ENCODE data around the gene C20orf173.

Gene C20orf173

DNA sequence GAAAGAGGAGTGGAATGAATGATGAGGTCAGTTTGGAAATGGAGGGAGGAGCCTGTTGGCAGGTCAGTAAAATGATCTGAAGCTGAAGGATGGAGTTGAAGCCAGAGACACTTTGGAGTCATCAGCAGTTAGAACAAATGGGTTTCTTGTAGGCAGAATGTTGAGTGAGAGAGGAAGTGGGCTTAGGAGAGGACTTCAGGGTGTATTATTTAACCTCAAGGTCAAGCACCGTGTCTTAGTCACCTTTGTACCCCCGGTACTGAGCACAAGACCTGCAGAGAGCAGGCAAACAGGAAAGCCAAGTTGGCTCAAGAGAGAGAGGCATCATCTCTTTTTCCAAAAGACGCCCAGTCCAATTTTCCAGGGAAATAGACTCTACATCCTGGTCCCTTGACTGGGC is 23.3 kb downstream of the C20orf173 start:
- no peak for DNase-seq

DNA sequence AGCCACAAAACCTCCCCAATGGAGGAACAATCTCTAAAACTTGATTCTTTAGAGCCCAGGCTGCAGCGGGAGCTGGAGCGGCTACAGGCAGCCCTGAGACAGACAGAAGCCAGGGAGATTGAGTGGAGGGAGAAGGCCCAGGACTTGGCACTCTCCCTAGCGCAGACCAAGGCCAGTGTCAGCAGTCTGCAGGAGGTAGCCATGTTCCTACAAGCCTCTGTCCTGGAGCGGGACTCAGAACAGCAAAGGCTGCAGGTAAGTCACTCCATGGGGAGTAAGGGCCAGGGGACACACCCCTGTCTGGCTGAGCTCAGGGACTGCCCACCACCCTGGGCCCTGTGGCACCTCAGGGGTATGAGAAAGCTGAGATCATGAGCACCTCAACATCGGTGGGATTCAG is 24.7 kb downstream of the C20orf173 start:
- no peak for DNase-seq

DNA sequence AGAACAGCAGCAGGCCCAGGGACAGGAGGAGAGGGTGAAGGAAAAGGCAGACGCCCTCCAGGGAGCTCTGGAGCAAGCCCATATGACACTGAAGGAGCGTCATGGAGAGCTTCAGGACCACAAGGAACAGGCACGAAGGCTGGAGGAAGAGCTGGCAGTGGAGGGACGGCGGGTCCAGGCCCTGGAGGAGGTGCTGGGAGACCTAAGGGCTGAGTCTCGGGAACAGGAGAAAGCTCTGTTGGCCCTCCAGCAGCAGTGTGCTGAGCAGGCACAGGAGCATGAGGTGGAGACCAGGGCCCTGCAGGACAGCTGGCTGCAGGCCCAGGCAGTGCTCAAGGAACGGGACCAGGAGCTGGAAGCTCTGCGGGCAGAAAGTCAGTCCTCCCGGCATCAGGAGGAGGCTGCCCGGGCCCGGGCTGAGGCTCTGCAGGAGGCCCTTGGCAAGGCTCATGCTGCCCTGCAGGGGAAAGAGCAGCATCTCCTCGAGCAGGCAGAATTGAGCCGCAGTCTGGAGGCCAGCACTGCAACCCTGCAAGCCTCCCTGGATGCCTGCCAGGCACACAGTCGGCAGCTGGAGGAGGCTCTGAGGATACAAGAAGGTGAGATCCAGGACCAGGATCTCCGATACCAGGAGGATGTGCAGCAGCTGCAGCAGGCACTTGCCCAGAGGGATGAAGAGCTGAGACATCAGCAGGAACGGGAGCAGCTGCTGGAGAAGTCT is 25.5 kb downstream of the C20orf173 start:
- no peak for DNase-seq

DNA sequence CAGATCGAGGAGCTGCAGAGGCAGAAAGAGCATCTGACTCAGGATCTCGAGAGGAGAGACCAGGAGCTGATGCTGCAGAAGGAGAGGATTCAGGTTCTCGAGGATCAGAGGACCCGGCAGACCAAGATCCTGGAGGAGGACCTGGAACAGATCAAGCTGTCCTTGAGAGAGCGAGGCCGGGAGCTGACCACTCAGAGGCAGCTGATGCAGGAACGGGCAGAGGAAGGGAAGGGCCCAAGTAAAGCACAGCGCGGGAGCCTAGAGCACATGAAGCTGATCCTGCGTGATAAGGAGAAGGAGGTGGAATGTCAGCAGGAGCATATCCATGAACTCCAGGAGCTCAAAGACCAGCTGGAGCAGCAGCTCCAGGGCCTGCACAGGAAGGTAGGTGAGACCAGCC is 26.2 kb downstream of the C20orf173 start:
- no peak for DNase-seq

DNA sequence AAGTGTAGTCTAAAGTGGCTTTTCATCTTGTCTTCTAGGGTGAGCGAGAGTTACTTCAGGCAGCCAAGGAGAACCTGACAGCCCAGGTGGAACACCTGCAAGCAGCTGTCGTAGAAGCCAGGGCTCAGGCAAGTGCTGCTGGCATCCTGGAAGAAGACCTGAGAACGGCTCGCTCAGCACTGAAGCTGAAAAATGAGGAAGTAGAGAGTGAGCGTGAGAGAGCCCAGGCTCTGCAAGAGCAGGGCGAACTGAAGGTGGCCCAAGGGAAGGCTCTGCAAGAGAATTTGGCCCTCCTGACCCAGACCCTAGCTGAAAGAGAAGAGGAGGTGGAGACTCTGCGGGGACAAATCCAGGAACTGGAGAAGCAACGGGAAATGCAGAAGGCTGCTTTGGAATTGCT is 27.1 kb downstream of the C20orf173 start:
- DNase-seq = no peak

DNA sequence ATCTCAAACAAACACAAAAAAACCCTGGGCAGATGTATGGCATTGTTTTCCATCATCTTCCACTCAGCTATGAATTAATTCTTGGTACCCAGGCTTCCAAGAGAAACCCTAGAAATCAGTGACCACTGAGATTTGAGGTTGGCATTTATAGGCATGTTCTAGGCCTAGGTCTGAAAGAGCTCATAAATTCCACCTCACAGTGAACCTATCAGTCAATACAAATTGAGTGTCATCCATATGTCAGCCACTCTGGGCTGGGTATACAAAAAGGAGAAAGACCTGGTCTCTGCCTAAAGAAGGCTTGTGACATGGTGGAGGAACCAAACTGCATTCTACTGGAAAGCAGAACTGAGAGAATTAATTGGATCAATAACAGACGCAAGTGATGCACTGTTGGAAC is 30.2 kb downstream of the C20orf173 start:
- no peak for DNase-seq

DNA sequence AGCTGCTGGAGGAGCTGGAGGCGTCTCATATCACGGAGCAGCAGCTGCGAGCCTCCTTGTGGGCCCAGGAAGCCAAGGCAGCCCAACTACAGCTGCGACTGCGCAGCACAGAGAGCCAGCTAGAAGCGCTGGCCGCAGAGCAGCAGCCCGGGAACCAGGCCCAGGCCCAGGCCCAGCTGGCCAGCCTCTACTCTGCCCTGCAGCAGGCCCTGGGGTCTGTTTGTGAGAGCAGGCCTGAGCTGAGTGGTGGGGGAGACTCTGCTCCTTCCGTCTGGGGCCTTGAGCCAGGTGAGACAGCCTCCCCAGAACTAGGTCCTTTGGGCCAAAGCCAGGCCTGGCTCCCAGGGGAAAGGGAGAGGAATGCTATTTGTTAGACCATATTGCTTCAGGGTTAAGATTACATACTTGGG is 31.7 kb downstream of the C20orf173 start:
- no peak for DNase-seq

DNA sequence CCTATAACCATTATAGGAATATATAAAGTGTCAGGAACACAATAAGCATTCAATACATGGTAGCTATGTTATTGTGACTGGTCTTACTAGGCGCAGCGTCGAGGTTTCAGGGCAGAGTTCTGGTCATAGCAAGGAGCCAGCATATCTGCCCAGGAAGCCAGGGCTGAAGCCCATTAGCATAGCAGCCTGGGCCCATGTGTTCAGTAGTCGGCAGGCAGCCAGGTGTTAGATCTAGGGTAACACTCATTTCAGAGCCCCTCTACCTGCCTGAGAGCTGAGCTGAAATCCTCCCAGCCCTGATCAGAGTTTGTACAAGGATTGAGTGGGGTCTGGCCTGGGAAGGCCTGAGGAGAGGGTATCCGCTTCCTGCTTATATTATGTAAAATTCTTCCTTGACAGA is 32.1 kb downstream of the C20orf173 start:
- DNase-seq = no peak

DNA sequence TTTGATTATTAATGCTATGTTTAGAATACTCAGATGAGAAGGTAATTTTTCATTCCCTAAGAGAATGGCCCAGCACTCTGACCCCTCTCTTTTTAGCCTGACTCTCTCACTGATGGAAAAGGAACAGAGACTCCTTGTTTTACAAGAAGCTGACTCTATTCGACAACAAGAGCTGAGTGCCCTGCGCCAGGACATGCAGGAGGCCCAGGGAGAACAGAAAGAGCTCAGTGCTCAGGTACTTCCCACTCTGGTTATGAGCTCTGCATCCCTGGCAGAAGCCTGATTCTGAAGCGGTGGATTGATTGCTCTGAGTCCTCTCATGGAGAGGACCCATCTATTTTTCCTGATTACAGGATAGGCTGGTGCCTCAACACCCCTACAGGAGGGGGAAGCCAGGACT is 33.0 kb downstream of the C20orf173 start:
- no peak for DNase-seq

DNA sequence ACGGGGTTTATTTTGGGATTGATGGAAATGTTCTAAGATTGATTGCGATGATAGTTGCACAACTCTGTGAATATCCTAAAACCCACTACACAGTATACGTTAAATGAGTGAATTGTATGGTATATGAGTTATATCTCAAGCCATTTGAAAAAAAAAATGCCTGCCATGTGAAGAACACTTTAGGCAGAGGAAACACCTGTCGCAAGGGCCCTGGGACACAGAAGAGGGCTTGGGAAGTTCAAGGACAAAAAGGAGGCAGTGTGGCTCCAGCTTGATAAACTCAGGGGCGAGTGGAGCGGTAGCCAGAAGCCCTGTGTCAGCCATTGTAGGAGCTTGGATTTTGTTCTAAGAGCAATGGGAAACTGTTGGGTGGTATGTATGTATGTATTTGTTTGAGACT is 37.1 kb downstream of the C20orf173 start:
- DNase-seq = no peak

DNA sequence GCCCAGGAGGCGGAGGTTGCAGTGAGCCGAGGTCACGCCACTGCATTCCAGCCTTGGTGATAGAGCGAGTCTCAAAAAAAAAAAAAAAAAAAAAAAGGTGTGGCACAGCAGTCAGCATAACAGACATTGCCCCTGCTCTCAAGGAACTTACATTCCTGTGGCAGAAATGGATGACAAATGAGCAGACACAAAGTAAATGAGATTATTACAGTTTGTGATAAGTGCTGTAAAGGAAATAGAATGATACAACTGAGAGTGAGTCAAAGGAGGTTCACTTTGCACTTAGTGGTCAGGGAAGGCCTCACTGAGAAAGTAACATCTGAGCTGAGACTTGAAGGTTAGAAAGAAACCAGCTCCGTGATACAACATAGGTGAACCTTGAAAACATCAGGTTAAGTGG is 37.6 kb downstream of the C20orf173 start:
- DNase-seq = no peak

DNA sequence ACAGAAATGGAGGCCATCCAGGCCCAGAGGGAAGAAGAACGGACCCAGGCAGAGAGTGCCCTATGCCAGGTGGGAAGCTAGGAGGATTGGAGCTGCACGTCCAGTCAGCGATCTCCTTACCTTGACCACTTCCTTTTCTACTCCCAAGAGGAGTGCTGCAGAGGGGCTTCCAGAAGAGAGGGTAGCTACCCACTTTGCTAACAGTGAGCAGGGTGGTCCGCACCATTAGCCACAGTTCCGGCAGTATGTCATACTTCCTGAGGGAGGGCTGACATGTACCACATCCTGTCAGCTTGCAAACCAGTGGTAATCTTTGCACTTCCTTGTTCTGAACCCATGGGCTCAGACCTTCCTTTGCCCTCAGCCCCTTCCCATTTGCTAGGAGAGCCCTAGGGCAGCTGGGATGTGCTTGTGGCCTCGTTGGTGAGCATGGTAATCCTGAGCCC is 38.7 kb downstream of the C20orf173 start:
- DNase-seq = no peak

DNA sequence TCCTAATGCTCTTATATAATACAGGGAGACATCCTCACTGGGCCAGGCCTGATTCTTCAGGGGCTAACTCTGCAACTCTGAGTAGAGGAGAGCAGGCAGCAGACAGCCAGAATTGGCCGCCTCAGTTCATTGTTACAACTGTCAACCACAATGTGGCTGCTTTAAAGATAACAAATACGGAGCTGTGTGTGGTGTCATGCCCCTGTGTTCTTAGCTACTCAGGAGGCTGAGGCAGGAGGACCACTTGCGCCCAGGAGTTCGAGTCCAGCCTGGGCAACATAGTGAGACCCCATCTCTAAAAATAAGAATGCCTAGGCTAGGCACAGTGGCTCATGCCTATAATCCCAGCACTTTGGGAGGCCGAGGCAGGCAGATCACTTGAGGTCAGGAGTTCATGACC is 39.7 kb downstream of the C20orf173 start:
- DNase-seq = no peak

DNA sequence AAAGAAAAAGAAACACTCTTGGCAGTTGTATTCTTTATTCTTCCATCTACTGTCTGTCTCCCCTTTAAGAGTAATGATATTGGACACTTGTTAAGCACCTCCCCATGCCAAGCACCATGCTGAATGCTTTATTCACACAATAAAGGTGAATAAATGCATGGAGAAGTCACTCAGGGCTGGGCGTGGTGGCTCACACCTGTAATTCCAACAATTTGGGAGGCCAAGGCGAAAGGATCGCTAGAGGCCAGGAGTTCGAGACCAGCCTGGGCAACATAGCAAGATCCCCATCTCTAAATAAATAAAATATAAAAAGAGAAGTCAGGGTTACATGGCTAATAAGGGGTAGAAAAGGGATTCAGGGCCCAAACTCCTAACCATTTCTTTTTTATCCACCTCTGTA is 42.0 kb downstream of the C20orf173 start:
- DNase-seq = no peak

DNA sequence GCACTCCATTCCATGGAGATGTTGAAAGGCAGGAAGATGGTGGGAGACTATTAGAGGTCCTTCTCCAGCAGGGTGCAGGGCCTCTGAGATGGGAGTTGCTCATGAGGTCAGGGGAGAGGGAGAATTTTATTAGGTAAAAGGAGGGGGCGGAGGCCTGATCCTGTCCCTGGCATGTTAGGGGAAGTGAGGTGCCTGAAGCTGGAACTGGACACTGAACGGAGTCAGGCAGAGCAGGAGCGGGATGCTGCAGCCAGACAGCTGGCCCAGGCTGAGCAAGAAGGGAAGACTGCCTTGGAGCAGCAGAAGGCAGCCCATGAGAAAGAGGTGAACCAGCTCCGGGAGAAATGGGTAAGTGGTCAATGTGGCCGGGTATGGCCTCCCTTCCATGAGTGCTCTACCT is 49.7 kb downstream of the C20orf173 start:
- DNase-seq = no peak

DNA sequence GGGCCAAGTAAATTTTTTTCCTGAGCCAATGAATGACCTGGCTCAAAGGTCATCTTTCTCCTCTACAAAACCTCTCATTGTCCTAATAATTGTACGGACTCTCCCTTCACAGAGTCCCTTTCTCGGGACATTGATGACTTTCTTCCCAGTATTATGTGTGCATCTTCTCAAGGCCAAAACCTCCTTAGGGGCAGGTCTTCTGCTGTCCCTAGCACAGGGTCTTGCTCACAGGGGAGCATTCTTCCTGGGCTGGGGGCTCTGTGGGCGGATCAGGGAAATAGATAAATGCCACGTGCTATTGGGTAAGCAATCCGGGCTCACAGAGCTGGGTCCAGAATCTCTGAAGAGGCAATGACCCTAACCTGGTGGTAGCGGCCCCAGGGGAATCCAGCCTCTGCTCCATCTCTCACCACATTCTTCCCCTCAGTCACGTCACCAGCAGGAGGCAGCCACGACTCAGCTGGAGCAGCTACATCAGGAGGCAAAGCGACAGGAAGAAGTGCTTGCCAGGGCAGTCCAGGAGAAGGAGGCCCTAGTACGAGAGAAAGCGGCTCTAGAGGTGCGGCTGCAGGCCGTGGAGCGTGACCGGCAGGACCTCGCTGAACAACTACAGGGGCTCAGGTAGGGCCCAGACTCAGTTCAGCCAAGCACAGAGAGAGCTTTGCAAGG is 50.5 kb downstream of the C20orf173 start:
- DNase-seq = no peak
